ENCODE measurements around the gene WDR20.
"Not testable (repeated sequence)": the region's sequence is repeated elsewhere in the genome, so short reads cannot be mapped to it uniquely, and the experiment has no call there.

The WDR20 gene, protein sequence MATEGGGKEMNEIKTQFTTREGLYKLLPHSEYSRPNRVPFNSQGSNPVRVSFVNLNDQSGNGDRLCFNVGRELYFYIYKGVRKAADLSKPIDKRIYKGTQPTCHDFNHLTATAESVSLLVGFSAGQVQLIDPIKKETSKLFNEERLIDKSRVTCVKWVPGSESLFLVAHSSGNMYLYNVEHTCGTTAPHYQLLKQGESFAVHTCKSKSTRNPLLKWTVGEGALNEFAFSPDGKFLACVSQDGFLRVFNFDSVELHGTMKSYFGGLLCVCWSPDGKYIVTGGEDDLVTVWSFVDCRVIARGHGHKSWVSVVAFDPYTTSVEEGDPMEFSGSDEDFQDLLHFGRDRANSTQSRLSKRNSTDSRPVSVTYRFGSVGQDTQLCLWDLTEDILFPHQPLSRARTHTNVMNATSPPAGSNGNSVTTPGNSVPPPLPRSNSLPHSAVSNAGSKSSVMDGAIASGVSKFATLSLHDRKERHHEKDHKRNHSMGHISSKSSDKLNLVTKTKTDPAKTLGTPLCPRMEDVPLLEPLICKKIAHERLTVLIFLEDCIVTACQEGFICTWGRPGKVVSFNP

DNA sequence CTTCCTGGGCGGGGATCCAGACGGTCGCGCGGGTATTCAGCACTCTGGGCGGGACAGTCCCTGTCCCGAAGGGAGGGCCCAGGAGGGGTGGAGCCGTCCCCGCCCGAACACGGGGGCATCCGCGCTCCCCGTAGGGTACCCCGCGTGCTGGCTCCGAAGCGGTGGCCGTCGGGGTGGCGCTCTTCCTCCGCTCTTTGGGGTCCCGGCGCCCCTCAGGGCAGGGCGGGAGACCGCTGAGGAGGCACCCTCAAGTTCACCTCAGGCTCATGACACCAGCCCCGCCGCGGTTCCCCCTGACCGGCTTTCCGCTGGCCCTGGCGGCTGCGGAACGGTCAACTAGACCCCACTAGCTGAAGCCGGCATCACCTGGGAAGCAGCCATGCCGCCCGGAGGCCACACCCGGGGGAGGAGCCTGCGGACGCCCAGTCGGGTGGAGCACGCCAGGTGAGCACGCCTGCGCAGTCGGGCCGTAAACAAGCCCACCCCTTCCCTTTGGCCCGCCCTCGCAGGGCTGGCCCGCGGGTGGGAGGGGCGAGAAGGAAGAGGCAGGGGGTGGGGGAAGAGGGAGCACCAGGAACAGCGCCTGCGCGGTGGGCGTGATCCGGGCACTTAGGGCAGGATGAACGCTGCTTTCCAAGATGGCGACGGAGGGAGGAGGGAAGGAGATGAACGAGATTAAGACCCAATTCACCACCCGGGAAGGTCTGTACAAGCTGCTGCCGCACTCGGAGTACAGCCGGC lies at the start of gene WDR20:
TSS of gene WDR20 (plus strand) at position 612 of the 741 bp plus-strand sequence. CDS start at position 639, 27 bp downstream.
- peak; percentile 85 for DNase-seq (ENCODE audit: low read depth)
- H3K4me3 ChIP-seq (ENCODE audit: low read depth, low read length): peak within 1 kb of the TSS; percentile 96

DNA sequence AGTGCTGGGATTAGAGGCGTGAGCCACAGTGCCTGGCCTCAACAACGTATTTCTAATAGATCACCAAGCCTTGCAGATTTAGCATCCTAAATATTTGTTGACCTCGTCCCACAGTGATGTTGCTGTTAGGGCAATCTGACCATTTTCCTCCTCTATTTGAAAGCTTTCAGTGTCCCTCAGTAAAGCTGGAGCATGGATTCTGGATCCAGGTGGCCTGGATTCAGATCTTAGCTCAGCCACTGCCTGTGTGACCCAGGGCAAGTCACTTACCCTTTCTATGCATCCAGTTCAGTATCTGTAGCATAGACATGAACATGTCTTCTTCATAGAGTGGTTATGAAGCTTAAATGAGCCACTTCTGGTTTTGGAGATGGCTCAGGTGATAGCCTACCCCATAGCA lies 49.0 kb upstream of the WDR20 start:
- no peak for DNase-seq (ENCODE audit: low read depth)

DNA sequence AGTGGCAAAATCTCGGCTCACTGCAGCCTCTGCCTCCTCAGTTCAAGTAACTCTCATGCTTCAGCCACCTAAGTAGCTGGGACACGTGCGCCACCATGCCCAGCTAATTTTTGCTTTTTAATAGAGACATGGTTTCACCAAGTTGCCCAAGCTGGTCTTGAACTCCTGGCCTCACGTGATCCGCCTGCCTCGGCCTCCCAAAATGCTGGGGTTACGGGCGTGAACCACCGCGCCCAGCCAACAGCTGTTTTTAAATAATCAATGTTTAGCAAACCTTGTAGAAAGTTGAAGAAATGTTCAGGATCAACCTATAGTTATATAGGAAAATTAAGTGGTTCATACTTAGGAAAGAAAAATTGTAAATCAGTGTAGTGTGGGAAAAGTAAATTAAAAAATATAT lies 46.9 kb upstream of the WDR20 start:
- H3K4me3 ChIP-seq (ENCODE audit: low read depth, low read length): no peak overlapping the region

More for the DNA sequence above, 49.0 kb upstream of the WDR20 start:
- H3K4me3 ChIP-seq (ENCODE audit: low read depth, low read length): no peak overlapping the region

DNA sequence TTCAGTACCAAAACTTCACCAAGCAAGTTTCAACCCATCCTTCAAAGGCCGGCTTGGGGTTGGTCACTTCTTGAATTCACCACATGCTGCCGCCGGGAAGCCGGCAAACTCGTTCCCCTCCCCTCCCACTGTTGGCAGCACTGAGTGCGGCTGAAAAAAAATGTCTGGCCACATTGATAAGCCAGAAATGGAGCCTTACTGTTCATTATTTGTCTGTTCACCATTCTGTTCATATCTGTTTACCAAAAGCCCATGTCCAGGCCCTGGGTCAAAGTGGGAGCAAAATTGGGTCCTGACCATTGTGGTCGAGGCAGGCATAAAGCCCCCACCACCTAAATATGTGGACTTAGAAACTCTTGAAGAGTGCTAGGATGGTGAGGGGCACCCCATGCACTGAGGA lies 45.6 kb upstream of the WDR20 start:
- DNase-seq (ENCODE audit: low read depth): no peak
- no peak overlapping the region for H3K4me3 ChIP-seq (ENCODE audit: low read depth, low read length)

More for the DNA sequence above, 46.9 kb upstream of the WDR20 start:
- DNase-seq (ENCODE audit: low read depth): no peak

DNA sequence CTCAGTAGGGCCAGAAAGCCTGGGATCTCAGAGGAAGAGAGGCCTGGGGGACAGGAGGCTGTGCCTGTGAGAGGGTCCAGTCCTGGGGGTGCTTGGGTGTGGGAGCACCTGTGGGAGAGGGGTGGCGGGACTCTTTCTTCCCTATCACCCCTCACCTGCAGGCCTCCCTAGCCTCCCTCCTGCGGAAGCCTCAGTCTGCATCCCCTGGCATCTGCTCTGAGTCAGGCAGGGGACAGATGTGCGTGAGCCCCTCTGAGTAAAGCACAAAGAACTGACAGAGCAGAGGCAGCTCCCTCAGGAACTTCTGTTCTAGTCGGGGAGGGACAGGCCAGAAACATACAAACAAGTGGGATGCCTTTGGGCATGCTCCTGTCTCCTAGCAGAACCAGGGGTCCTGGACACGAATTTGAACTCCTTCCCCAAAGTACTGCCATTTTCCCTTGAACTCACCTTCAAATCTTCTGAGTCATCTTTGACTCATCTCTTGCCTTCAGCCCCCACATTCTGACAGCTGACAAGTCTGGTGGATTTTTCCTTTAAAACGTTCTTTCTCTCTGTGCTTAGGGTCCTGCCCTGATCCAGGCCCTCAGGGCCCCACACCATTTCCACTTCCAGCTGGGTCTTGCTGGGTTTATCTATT lies 44.3 kb upstream of the WDR20 start:
- H3K4me3 ChIP-seq (ENCODE audit: low read depth, low read length): no peak overlapping the region
- no peak for DNase-seq (ENCODE audit: low read depth)

DNA sequence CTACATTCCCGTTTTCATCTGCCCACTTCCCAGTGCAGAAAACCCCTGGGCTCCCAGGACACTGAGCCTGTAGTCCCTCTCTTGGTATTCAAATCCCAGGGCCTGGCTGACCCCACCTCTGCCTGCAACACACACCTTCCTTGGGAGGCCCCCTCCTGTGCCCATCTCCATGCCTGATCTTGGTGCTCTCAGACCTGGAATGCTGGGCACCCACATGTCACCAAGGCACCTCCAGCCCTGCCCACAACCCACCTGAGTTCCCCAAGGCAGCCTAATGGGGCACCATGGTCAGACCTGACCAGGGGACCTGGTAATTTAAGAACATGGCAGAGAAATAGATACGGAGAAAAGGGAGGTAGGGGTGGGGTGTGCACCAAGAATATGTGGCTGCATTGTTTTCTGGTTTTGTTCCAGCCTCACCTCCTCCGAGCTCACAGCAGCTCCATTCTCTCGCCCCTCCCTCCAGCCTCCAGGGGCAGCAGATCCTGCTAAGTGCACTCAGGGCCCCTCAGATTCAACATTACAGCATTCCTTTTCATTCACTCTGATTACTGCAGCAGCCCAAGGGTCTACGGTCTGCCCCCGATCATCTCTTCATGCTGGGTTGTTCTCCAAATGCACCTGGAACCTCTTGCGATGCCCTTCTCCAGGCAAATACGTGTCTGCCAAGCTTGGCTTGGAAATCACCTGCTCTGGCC lies 43.7 kb upstream of the WDR20 start:
- no peak overlapping the region for H3K4me3 ChIP-seq (ENCODE audit: low read depth, low read length)
- no peak for DNase-seq (ENCODE audit: low read depth)

DNA sequence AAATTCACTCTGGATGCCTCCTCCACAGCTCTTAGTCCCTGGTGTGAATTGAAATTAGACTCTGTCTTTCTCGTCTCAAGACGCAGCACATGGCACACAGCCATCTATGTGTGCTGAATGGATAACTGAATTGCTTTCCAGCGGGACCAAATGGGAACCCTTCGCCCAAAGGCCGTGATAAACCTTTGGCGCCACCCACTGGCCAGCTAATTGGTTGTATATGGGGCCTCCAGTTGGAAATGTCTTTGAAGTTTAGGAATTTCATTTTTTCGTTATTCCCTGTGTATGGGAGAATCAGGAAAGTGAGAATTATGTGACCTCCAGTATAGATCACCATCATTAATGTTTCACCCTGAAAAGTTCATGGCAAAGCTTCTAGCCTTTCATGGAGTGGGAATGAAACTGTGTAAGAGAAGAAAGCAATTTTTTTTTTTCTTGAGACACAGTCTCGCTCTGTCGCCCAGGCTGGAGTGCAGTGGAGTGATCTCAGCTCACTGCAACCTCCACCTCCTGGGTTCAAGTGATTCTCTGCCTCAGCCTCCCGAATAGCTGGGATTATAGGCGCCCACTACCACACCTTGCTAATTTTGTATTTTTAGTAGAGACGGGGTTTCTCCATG lies 43.0 kb upstream of the WDR20 start:
- H3K4me3 ChIP-seq (ENCODE audit: low read depth, low read length): no peak overlapping the region
- no peak for DNase-seq (ENCODE audit: low read depth)

DNA sequence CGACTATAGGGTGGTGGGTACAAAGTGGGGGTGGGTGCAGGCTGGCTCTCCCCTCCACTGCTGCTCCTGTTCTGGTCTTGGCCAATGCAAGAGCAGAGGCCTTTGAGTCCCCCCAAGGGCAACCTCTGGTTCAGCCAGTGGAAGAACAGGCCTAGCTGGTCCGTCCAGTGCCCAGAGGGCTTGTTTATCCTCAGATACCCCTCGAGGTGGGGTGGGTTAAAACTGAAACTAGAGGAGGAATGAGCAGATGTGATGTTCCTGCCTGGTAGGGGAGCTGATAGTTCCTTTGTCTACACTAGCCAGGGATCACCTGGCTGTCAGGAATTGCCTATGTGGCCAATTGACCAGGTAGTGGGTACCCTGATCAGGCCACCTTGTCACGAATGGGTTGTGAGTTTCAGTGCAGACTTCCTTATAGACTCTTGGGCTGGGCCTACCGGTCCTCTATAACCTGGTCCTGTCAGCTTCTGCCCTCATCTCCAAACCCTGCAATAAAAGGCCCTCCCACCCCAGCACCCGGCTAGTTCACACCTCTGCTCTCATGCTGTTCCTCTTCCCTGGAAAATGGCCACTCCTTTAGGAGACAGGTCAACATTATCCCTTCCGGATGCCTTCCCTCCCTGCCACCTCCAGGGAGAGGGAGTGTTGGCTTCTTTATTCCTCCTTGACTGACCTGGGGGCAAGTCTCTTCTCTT lies 42.1 kb upstream of the WDR20 start:
- no peak for DNase-seq (ENCODE audit: low read depth)
- no peak overlapping the region for H3K4me3 ChIP-seq (ENCODE audit: low read depth, low read length)

DNA sequence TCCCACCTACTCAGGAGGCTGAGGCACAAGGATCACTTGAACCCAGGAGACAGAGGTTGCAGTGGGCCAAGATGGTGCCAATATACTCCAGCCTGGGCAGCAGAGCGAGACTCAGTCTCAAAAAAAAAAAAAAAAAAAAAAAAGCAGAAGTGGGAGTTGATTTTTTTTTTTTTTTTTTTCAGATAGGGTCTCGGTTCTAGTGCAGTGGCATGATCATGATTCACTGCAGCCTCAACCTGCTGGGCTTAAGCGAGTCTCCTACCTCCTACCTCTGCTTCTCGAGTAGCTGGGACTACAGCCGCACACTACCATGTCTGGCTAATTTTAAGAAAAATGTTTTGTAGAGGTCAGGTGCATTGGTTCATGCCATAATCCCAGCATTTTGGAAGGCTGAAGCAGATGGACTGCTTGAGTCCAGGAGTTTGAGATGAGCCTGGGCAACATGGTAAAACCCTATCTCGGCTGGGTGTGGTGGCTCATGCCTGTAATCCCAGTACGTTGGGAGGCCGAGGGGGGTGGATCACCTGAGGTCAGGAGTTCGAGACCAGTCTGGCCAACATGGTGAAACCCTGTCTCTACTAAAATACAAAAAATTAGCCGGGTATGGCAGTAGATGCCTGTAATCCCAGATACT lies 36.5 kb upstream of the WDR20 start:
- DNase-seq (ENCODE audit: low read depth): no peak
- H3K4me3 ChIP-seq (ENCODE audit: low read depth, low read length): no peak overlapping the region

DNA sequence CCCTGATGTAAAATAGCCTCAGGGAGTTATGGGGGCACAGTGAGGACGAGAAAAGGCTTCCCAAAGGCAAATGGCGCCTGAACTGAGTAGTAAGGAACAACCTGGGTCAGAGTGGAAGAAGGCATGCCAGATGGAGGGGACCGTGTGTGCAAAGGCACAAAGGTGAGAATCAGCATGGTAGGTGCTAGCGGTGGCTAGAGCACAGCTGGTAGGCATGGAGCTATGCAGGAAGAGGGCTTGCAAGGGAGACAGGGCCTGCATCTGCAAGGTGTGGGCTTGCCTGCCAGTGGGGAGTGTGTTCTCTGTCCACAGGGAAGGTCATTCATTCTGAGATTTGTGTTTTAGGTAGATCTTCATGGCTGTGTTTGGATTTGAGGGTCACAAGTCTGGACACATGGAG lies 34.3 kb upstream of the WDR20 start:
- no peak for DNase-seq (ENCODE audit: low read depth)
- H3K4me3 ChIP-seq (ENCODE audit: low read depth, low read length): no peak overlapping the region

DNA sequence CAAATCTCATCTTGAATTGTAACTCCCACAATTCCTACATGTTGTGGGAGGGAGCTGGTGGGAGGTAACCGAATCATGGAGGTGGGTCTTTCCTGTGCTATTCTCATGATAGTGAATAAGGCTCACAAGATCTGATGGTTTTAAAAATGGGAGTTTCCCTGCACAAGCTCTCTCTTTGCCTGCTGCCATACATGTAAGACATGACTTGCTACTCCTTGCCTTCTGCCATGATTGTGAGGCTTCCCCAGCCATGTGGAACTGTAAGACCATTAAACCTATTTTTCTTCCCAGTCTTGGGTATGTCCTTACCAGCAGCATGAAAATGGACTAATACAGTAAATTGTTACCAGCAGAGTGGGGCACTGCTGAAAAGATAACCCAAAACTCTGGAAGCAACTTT lies 30.4 kb upstream of the WDR20 start:
- H3K4me3 ChIP-seq (ENCODE audit: low read depth, low read length); DNase-seq (ENCODE audit: low read depth): not testable (repeated sequence)

DNA sequence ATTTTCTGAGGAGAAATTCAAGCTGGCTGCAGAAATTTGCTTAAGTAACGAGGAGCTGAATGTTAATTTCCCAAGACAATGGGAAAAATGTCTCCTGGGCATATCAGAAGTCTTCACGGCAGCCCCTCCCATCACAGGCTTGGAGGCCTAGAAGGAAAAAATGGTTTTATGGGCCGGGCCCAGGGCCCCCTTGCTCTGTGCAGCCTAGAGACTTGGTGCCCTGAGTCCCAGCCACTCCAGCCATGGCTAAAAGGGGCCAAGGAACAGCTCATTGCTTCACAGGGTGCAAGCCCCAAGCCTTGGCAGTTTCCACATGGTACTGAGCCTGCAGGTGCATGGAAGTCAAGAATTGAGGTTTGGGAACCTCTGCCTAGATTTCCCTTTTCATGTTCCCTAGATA lies 28.6 kb upstream of the WDR20 start:
- no peak overlapping the region for H3K4me3 ChIP-seq (ENCODE audit: low read depth, low read length)
- DNase-seq (ENCODE audit: low read depth): no peak

DNA sequence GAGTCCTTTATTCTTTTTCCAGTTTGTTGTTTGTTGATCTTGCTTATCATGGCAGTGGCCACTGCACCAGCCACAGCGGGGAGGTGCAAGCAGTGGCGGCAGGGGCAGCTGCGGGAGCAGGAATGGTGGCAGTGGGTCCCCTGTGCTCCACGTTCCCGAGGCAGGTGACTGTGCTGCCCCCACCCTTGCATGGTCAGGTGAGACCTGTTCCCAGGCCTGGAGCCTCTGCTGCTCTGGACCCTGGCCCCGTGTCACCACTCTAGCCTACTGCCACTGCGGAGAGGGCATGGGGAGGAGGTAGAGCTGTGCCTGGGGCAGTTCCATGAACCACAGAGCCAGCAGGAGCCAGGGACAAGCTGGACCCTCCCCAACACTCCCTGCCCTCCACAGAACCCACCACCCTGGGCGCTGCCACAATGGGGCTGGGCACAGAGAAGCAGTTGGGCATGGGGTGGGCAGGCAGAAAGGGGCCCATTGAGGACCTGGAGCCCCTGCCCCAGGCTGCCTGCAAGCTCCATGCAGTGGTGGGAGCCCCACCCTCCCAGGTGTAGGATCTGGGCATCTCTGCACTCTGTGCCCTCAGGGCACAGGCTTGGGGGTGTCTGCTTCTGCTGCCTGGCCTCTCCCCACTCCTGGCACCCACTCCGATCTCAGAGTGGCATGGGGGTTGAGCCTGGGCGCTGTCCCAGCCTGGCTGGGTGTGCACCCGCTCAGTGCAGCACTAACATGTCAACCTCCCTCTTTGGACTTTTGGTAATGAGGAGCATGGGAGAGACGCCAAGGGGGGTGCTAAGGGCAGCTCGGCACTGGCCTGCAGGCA lies 23.1 kb upstream of the WDR20 start:
- H3K4me3 ChIP-seq (ENCODE audit: low read depth, low read length): no peak overlapping the region
- no peak for DNase-seq (ENCODE audit: low read depth)

DNA sequence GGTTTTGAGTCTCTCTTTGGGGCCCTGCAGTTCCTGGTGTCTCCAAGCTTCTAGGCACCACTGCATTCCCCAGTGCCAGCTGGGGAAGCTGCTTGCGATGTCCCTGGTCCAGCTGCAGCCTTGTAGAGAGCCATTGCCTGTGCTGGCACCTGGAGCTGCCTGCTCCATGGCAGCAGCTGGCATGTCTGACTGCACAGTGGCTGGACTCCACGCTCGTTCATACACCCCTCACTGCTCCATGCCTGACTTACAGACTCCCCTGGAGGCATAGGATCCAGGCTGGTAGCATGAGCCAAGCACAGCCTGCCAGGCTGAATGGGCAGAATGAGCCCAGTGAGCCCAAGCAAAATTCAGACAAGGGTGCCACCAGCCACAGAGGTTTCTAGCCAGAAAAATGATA lies 21.8 kb upstream of the WDR20 start:
- no peak for DNase-seq (ENCODE audit: low read depth)
- no peak overlapping the region for H3K4me3 ChIP-seq (ENCODE audit: low read depth, low read length)

DNA sequence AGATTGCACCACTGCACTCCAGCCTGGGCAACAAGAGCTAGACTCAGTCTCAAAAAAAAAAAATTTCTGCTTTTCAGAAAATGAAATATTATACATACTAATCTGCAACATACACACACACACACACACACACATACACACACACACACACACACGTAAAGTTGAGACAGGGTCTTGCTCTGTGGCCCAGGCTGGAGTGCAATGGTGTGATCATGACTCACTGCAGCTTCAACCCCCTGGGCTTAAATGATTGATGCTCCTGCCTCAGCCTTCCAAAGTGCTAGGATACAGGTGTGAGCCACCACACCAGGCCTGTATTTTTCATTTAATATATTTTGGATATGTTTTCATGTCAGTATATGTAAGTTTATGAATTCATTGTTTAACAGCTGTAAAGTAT lies 18.8 kb upstream of the WDR20 start:
- no peak overlapping the region for H3K4me3 ChIP-seq (ENCODE audit: low read depth, low read length)
- no peak for DNase-seq (ENCODE audit: low read depth)

DNA sequence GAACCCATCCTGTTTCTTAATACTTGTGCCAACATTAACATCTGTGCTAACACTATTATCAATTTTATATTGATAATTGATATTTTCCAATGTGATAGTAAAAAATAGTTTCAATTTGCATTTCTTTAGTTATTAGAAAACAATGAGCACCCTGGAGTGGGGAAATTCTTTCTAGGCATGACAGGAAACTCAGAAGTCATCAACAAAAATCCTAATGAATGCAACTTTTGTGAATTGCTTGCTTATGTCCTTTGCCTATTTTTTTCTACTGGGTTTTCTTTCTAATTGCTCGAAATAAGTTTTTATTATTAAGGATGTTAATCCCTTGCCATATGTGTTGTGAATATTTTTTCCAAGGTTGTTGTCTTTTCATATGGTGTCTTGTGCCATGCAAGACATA lies 18.1 kb upstream of the WDR20 start:
- DNase-seq (ENCODE audit: low read depth): no peak
- H3K4me3 ChIP-seq (ENCODE audit: low read depth, low read length): no peak overlapping the region

DNA sequence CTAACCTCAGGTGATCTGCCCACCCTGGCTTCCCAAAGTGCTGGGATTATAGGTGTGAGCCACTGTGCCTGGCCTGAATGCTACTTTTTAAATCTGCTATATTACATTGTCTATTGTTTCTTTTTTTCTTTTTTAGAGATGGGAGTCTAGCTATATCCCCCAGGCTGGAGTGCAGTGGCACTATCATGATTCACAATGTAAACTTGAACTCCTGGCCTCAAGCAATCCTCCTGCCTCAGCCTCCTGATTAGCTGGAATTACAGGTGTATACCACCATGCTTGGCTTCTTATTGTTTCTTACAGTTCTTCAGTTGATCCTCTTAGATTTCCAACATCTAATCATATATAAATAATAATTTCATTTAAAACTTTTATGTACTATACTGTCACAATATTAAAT lies 15.3 kb upstream of the WDR20 start:
- DNase-seq (ENCODE audit: low read depth): no peak
- H3K4me3 ChIP-seq (ENCODE audit: low read depth, low read length): no peak overlapping the region
